ENCODE measurements around the gene PDSS1.
"Not testable (repeated sequence)": the region's sequence is repeated elsewhere in the genome, so short reads cannot be mapped to it uniquely, and the experiment has no call there.

Gene PDSS1

GRCh38 chr10:26739071-26739631, 41.6 kb downstream of the PDSS1 start:
- DNase-seq (ENCODE audit: low read depth), result no peak

- DNase-seq (ENCODE audit: low read depth), result no peak
Observed at GRCh38 chr10:26741368-26741767, 43.9 kb downstream of the PDSS1 start.

DNA sequence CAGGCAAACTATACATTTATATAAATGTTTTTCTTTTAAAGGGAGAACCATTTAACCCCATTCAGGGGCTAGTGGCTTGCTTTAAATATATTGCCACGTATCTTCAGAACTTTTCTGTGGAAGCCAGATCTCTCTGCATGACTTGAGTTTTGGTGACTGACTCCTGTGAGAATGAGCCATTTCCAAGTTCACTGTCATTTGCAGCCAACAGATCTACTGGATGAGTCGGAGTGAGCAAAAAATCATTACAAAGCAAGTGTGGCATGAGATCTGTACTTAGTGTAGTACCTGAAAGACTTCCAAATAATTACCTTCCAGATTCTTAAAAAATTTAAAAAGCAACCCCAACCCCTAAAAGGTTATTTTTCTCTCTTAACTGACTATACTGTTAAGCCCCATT, 45.6 kb downstream of the PDSS1 start:
- no peak for DNase-seq (ENCODE audit: low read depth)

- no peak for DNase-seq (ENCODE audit: low read depth)
Observed at GRCh38 chr10:26743841-26744240, 46.3 kb downstream of the PDSS1 start.

GRCh38 chr10:26746061-26746460, 48.6 kb downstream of the PDSS1 start:
- DNase-seq (ENCODE audit: low read depth), result no peak

DNA sequence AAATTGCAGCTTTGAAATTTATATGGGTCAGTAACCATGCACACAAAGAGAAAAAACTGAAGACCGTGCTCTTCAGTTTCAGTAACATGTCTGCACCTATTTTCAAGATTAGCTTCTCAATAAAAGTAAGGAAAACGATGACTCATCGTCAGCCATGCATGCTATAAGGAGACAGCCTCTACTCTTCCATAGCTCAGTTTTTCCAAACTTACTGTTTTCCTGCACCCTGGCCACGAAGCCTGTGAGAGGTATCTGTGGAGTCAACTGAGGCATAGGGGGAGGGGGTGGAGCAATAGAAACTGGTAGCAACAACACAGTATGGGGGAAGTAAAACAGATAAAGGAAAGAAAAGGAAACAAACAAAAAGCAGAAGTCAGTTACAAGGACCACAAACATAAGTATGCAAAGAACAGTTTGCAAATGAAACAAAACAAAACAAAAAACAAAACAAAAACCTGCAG, 58.0 kb downstream of the PDSS1 start:
- no peak for DNase-seq (ENCODE audit: low read depth)

- no peak for DNase-seq (ENCODE audit: low read depth)
Observed at GRCh38 chr10:26759008-26759407, 61.5 kb downstream of the PDSS1 start.

DNA sequence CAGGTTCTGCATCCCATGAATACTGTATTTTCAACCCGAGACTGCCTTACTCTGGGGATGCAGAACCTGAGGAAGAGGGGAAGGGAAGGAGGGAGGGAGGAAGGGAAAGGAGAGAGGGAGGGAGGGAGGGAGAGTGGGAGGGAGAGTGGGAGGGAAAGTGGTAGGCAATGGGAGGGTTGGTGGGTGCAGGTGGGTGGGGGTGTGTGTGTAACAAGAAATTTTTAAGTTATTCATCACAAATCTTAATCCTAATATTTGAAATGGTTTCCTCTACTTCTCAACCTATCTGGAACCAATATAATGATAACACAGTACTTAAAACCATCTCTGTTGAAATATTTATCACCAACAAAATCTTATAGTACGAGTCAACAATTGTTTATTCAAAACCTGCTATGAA, 68.0 kb downstream of the PDSS1 start:
- DNase-seq (ENCODE audit: low read depth), result no peak

- no peak for DNase-seq (ENCODE audit: low read depth)
Observed at GRCh38 chr10:26770069-26770468, 72.6 kb downstream of the PDSS1 start.

GRCh38 chr10:26773633-26774032, 76.1 kb downstream of the PDSS1 start:
- DNase-seq (ENCODE audit: low read depth), result no peak

- no peak for DNase-seq (ENCODE audit: low read depth)
Observed at GRCh38 chr10:26776258-26776657, 78.8 kb downstream of the PDSS1 start.

GRCh38 chr10:26777686-26778085, 80.2 kb downstream of the PDSS1 start:
- no peak for DNase-seq (ENCODE audit: low read depth)

- DNase-seq (ENCODE audit: low read depth), result no peak
Observed at GRCh38 chr10:26779176-26779860, 81.8 kb downstream of the PDSS1 start.

DNA sequence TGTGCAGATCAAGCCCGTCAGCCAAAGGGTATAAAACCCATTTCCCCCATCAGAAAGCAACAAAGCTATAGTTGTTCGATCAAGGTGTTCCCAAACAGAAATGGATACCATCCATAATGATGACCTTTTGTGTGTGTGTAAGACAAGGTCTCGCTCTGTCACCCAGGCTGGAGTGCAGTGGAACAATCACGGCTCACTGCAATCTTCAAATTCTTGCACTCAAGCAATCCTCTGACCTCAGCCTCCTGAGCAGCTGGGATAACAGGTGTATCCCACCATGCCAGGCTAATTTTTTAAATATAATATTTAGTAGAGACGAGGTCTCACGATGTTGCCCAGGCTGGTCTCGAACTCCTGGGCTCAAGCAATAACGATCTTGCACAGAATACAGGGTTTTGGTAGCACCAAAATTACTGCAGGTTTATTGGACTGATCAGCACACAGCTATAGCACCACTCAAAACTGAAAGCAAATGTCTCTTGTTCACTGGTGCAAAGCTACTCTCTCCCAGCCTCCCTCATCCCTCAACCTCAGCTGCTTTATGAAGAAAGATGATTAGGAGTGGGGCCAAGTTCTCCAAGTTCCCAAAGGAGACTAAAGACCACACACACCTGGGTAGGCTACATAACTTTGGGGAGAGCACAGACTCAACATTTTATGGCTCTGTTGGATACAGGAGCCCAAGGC, 82.7 kb downstream of the PDSS1 start:
- DNase-seq (ENCODE audit: low read depth), result no peak

GRCh38 chr10:26780793-26781601, 83.5 kb downstream of the PDSS1 start:
- no peak for DNase-seq (ENCODE audit: low read depth)

GRCh38 chr10:26781797-26782196, 84.3 kb downstream of the PDSS1 start:
- DNase-seq (ENCODE audit: low read depth), result no peak

GRCh38 chr10:26787362-26787761, 89.9 kb downstream of the PDSS1 start:
- DNase-seq (ENCODE audit: low read depth), result no peak

- not testable (repeated sequence) for DNase-seq (ENCODE audit: low read depth)
Observed at GRCh38 chr10:26789779-26790178, 92.3 kb downstream of the PDSS1 start.

DNA sequence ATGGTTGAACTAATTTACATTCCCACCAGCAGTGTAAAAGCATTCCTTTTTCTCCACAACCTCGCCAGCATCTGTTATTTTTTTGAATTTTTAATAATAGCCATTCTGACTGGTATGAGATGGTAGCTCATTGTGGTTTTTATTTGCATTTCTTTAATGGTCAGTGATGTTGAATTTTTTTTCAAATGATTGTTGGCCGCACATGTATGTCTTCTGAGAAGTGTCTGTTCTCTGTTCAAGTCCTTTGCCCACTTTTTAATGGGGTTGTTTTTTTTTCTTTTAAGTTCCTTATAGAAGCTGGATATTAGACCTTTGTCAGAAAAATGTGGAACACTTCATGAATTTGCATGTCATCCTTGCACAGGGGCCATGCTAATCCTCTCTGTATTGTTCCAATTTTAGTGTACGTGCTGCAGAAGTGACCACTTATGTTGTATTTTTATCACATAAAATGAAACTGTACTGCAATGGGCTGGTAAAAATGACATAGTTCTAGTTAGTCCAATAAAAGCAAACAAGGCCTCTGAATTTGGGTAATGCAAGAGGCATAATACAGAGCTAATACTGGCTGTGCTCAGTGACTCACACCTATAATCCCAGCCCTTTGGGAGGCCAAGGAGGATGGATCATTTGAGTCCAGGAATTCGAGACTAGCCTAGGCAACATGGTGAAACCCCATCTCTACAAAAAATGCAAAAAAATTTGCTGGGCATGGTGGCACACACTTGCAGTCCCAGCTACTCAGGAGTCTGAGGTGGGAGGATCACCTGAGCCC, 92.9 kb downstream of the PDSS1 start:
- no peak for DNase-seq (ENCODE audit: low read depth)

DNA sequence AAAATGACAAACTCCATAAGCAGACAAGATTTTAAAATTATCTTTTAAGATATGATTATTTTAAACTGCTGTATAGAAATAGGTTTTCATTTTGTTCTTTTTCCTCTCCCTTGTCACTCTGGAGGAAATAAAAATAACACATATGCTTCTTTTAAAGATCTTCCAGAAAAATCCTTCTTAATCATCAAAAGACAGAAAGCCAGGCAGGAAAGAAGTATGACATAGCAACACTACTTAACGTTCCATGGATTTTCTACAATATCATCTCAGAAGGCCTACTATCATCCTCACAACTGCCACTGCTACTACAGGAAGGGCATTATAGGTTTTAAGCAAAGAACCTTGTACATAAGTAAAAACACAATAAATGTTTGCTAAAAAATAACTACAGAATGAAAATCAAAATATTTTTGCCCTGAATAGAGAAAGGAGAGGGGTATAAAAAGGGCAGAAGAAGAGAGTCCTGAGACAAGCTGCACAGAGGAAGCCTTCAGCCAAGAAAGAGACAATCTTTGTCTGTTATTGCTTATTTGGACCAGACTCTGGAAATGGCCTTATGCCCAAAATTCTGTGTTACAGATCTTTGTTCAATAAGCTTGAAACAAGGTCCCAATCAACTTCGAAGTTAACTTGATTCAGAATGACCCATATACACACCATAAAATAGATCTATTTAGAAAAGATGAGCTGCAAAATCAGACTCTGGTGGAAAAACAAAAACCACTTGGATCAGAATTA, 95.4 kb downstream of the PDSS1 start:
- no peak for DNase-seq (ENCODE audit: low read depth)
